Tibial nerve (tissue), 4 donors: Measurements from ENCODE around the gene ZBTB20. TPM values are rescaled to one million over a fixed set of nuclear protein-coding genes. Genes with fewer than 3 reads are reported as not detected.
A peak's percentile ranks its signal among the peaks of the same experiment; 100 is the strongest.

ENCODE experiments used
- DNase-seq, 2 donors: peaks; one replicate each; pipeline ENCODE4 v3.0.0-alpha.2; 2019; ENCODE audit warnings: low spot score in 2 of 2
- H3K27ac ChIP-seq, 4 donors: fragments of 200-600 bp; sonication (generic) in 3 of 4; one replicate each; pipeline ENCODE4 v1.5.1; 2017 to 2019; ENCODE audit warnings: mild to moderate bottlenecking in 1 of 4
- H3K27me3 ChIP-seq, 2 donors: fragments of 200-600 bp; sonication (generic) in 1 of 2; one replicate each; pipeline versions ENCODE4 v1.5.1 to v1.6.0; 2017 to 2019
- H3K36me3 ChIP-seq, 3 donors: fragments of 200-600 bp; sonication (generic); one replicate each; pipeline ENCODE4 v1.5.1; 2018 to 2019
- H3K4me1 ChIP-seq, 4 donors: fragments of 200-600 bp; sonication (generic) in 3 of 4; one replicate each; pipeline ENCODE4 v1.5.1; 2017 to 2019
- H3K4me3 ChIP-seq, 4 donors: fragments of 200-600 bp; sonication (generic) in 3 of 4; one replicate each; pipeline ENCODE4 v1.5.1; 2017 to 2019; ENCODE audit warnings: mild to moderate bottlenecking in 1 of 4, moderate library complexity in 1 of 4
- H3K9me3 ChIP-seq, 4 donors: fragments of 200-600 bp; sonication (generic) in 3 of 4; one replicate each; pipeline ENCODE4 v1.5.1; 2017 to 2019
- EP300 ChIP-seq, 2 donors: sonication (generic); formaldehyde crosslinking; IDR thresholded peaks; one replicate each; pipeline ENCODE4 v1.6.1; 2017; ENCODE audit warnings: antibody characterized with exemption in 2 of 2, mild to moderate bottlenecking in 1 of 2
- POLR2A ChIP-seq, 2 donors: fragments of 450-650 bp; IDR thresholded peaks; one replicate each; pipeline ENCODE4 v1.6.1; 2017; ENCODE audit warnings: antibody characterized with exemption in 2 of 2, mild to moderate bottlenecking in 2 of 2, moderate library complexity in 2 of 2
- WGBS, 2 donors: methylation state at CpG; one replicate each; pipeline ENCODE4 v1.1.5; 2018; 5-methylcytosine and 5-hydroxymethylcytosine counted together
- total RNA-seq, 4 donors: library from RNA; depleted of rRNA; stranded (reverse); fragments of >200 nt; gene quantifications; one replicate each; pipeline ENCODE4 v1.1.0, GENCODE V29; 2016
- TF ChIP-seq, protein P1 (sequence below), 5 experiments: fragments of 200-600 bp in 3 of 5; fragments of 450-650 bp in 2 of 5; sonication (generic) in 3 of 5; IDR thresholded peaks; one replicate each; pipeline ENCODE4 v1.5.1; 2016 to 2019; ENCODE audit warnings: antibody characterized with exemption in 5 of 5, mild to moderate bottlenecking in 3 of 5, moderate library complexity in 2 of 5

ZBTB20 gene
- total RNA-seq, 4 donors from 2014 or later, result 63.3 to 127 (median 102) TPM

DNA sequence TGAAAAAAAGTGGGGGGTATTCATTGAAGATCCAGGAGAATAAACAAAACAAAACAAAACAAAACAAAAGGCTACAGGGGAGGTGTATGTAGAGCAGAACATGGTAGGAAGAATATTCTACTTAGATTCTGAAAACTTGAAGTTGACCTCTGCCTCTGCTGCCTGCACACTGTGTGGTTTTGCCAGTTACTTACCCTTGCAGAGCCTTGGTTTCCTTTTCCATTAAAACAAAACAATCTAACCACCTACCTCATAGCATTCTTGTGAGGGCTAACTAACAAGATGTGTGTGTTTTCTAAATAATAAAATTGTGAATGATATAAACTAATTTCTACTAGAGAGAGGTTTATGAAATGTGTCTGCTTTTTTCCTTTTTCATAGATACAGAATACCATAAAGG is 430.2 kb downstream of the ZBTB20 start:
- peak overlapping the region in 1 of 4 donors; percentile 1 for H3K27ac ChIP-seq
- TF ChIP-seq POLR2A (IDR thresholded peaks at IDR 0.05), result no peak
- TF ChIP-seq EP300 (IDR thresholded peaks at IDR 0.05), result no peak
- TF ChIP-seq, protein P1, sequence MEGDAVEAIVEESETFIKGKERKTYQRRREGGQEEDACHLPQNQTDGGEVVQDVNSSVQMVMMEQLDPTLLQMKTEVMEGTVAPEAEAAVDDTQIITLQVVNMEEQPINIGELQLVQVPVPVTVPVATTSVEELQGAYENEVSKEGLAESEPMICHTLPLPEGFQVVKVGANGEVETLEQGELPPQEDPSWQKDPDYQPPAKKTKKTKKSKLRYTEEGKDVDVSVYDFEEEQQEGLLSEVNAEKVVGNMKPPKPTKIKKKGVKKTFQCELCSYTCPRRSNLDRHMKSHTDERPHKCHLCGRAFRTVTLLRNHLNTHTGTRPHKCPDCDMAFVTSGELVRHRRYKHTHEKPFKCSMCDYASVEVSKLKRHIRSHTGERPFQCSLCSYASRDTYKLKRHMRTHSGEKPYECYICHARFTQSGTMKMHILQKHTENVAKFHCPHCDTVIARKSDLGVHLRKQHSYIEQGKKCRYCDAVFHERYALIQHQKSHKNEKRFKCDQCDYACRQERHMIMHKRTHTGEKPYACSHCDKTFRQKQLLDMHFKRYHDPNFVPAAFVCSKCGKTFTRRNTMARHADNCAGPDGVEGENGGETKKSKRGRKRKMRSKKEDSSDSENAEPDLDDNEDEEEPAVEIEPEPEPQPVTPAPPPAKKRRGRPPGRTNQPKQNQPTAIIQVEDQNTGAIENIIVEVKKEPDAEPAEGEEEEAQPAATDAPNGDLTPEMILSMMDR (IDR thresholded peaks at IDR 0.05), result no peak
- H3K9me3 ChIP-seq, result no peaks in the 10 kb centered on the region
- no peaks in the 10 kb centered on the region for H3K36me3 ChIP-seq
- no peak for DNase-seq
- peaks cover 0 to 73% (median 0%) of the 10 kb centered on the region in 4 donors for H3K4me1 ChIP-seq
- H3K4me3 ChIP-seq, result no peak overlapping the region
- no peaks in the 10 kb centered on the region for H3K27me3 ChIP-seq

DNA sequence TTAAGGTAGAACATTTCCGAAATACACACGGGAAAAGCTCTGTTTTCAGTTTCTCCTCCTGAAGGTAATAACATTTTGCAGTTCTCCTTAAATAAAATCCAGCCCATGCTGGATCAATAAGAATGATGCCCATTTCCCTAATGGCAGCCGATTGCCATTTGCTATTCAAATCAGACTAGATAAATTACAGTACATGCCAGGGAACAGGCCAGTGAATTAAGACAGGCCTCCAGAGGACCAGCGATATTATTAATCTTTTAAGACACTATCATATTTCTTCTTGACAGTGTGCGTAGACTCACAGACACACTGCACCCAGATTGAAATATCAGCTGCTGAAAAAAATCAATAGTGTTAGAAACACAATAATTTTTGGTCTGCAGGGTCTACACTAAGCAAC is 431.0 kb downstream of the ZBTB20 start:
- TF ChIP-seq EP300 (IDR thresholded peaks at IDR 0.05), result no peak
- TF ChIP-seq, protein P1 (IDR thresholded peaks at IDR 0.05), result no peak
- no peak for TF ChIP-seq POLR2A (IDR thresholded peaks at IDR 0.05)

DNA sequence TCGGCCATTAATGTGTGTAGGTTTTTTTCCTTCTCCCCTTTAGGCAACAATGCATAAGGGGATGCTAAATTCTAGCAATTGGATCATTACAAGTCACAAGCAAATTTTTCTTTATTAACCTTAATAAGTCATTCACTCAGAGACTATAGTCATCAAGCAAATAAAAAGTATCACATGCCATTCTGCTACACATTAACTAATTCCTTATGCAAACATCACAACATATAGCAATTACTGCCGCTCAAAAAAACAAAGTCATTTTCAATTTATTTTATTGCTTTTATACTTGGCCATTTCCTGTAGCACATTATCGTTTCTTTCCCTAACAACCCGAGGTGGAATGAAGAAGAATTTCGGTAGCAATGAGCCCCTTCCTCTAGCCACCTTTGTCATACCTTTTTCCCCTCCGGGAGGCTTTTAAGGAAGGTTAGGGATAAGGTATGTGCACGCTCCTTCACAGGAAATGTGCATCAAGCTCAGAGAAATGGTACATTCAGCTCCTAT is 432.1 kb downstream of the ZBTB20 start:
- DNase-seq, result no peak
- 70 to 77% methylated on average over 7 of the region's 7 CpGs for WGBS, 2 donors
- Histone ChIP-seq H3K4me1 (peaks cover 0 to 55% (median 0%) of the 10 kb centered on the region in 4 donors), H3K4me3 (no peak overlapping the region), H3K27ac (no peak overlapping the region), H3K27me3 (no peaks in the 10 kb centered on the region), H3K9me3 (no peaks in the 10 kb centered on the region), H3K36me3 (no peaks in the 10 kb centered on the region)
- TF ChIP-seq EP300 (IDR thresholded peaks at IDR 0.05) (no peak), POLR2A (IDR thresholded peaks at IDR 0.05) (no peak)
- TF ChIP-seq, protein P1 (IDR thresholded peaks at IDR 0.05), result no peak

More for the DNA sequence above, 431.0 kb downstream of the ZBTB20 start:
- Histone ChIP-seq H3K27ac (no peak overlapping the region), H3K9me3 (no peaks in the 10 kb centered on the region), H3K36me3 (no peaks in the 10 kb centered on the region), H3K27me3 (no peaks in the 10 kb centered on the region), H3K4me3 (no peak overlapping the region), H3K4me1 (peaks cover 0 to 65% (median 0%) of the 10 kb centered on the region in 4 donors)
- no peak for DNase-seq
- 88 to 97% methylated on average over 5 of the region's 5 CpGs for WGBS, 2 donors

DNA sequence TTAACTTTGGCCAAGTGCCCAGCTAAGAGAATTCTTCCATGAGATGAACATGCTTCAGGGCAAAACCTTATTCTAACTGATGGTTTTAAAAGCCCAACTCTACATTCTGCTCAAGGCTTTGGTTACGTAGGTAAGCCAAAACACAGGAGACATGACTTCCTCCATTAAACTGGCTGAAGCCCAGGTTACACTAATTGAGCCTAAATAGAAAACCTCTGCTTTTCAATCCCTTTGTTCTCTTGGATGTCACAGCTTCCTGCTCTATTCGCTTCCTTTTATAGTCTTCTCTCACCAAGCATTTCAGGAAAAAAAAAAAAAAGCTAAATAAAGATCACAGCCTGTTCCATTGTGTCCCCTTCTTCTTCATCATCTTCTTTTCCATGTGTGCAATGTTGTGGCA is 432.9 kb downstream of the ZBTB20 start:
- H3K9me3 ChIP-seq, result no peaks in the 10 kb centered on the region
- TF ChIP-seq EP300 (IDR thresholded peaks at IDR 0.05) (no peak), POLR2A (IDR thresholded peaks at IDR 0.05) (no peak)
- TF ChIP-seq, protein P1 (IDR thresholded peaks at IDR 0.05), result no peak
- no peak for DNase-seq
- WGBS, 2 donors, result 83 to 94% methylated on average over 2 of the region's 2 CpGs
- no peaks in the 10 kb centered on the region for H3K27me3 ChIP-seq
- peak overlapping the region in 1 of 4 donors; percentile 72 for H3K27ac ChIP-seq
- H3K36me3 ChIP-seq, result no peaks in the 10 kb centered on the region
- H3K4me1 ChIP-seq, result peaks cover 0 to 47% (median 0%) of the 10 kb centered on the region in 4 donors
- H3K4me3 ChIP-seq, result no peak overlapping the region

DNA sequence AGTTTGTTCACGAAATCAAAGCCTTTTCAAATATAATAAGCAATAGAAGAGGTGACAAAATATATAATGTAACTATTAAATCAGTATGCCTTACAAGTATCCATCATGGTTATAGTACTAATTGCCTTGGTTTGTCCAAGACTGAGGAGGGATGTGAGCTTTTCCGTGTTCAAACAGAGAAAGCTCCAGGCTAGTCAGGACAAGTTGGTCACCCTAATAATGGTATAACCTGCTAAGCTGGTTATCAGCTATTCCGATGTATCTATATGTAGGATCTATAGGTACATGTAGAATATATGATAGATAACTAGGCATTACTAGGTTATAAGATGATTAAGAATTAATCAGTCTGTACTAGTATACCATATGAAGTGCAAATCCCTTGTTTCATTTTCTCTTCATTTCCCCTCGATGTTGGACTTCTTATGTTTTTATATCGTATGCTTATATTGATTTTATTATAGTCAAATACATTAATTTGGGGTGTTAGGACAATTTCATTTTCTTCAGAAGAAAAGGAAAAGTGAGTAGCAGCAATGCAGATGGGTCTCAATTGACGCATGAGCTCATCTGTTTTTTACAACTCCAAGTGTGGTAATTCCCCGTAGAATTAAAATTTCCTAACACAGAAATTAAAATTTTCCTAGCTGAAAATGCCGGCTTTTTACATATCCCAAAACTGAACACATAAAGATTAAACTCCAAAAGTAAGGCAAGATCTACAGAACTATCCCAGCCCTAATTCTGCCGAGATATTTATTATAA is 434.2 kb downstream of the ZBTB20 start:
- Histone ChIP-seq H3K4me1 (peaks cover 0 to 36% (median 0%) of the 10 kb centered on the region in 4 donors), H3K36me3 (no peaks in the 10 kb centered on the region), H3K27me3 (no peaks in the 10 kb centered on the region), H3K9me3 (no peaks in the 10 kb centered on the region), H3K4me3 (no peak overlapping the region), H3K27ac (peak overlapping the region in 3 of 4 donors; percentile 23 to 72 (median 28))
- no peak for DNase-seq
- WGBS, 2 donors, result 85 to 87% methylated on average over 9 of the region's 9 CpGs
- TF ChIP-seq POLR2A (IDR thresholded peaks at IDR 0.05) (no peak), EP300 (IDR thresholded peaks at IDR 0.05) (peak in 1 of 2 donors; percentile 31)
- TF ChIP-seq, protein P1 (IDR thresholded peaks at IDR 0.05), result no peak
